Spleen (tissue), 7 donors: ENCODE data around the gene RAI14.

Experiments used
- POLR2A ChIP-seq, 3 donors: fragments of 450-650 bp; IDR thresholded peaks; one replicate each; pipeline ENCODE4 v1.5.1; 2017; ENCODE audit warnings: antibody characterized with exemption in 3 of 3, mild to moderate bottlenecking in 1 of 3
- POLR2AphosphoS5 ChIP-seq, 3 donors: sonication (generic); formaldehyde crosslinking; IDR thresholded peaks; one replicate each; pipeline ENCODE4 v1.5.1; 2017; ENCODE audit warnings: antibody characterized with exemption in 3 of 3
- TF ChIP-seq, protein P1 (sequence below), 11 experiments: fragments of 200-600 bp in 7 of 11; fragments of 450-650 bp in 4 of 11; sonication (generic) in 4 of 11; IDR thresholded peaks in 8 of 11; conservative IDR thresholded peaks in 3 of 11; 1 replicate in 7 of 11; 2 replicates in 4 of 11; pipeline versions ENCODE4 v1.4.0 to v1.8.0; 2016 to 2021; ENCODE audit warnings: antibody characterized with exemption in 11 of 11, inconsistent platforms in 4 of 11, mild to moderate bottlenecking in 1 of 11
- donor health status: DM: no; HTN: no; CAD: no; lungs with moderate emphysema.
- donor health status: DM: no; HTN: no; CAD: no.
- donor health status: DM: no; HTN: no; CAD: no.

GRCh38 chr5:34842554-34842953 is 186.4 kb downstream of the RAI14 start:
- TF ChIP-seq, protein P1, sequence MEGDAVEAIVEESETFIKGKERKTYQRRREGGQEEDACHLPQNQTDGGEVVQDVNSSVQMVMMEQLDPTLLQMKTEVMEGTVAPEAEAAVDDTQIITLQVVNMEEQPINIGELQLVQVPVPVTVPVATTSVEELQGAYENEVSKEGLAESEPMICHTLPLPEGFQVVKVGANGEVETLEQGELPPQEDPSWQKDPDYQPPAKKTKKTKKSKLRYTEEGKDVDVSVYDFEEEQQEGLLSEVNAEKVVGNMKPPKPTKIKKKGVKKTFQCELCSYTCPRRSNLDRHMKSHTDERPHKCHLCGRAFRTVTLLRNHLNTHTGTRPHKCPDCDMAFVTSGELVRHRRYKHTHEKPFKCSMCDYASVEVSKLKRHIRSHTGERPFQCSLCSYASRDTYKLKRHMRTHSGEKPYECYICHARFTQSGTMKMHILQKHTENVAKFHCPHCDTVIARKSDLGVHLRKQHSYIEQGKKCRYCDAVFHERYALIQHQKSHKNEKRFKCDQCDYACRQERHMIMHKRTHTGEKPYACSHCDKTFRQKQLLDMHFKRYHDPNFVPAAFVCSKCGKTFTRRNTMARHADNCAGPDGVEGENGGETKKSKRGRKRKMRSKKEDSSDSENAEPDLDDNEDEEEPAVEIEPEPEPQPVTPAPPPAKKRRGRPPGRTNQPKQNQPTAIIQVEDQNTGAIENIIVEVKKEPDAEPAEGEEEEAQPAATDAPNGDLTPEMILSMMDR (IDR thresholded peaks at IDR 0.05 in 8 of 11, conservative IDR thresholded peaks at IDR 0.05 in 3 of 11) = no peak
- TF ChIP-seq POLR2A (IDR thresholded peaks at IDR 0.05) (no peak), POLR2AphosphoS5 (IDR thresholded peaks at IDR 0.05) (no peak)
